GM23338 (cell line): Measurements from ENCODE around the gene BCAS3.

Source experiments
- CREB1 ChIP-seq: fragments of 250-450 bp; sonication (Bioruptor Pico); IDR thresholded peaks from 2 replicates; pipeline ENCODE4 v1.5.0; 2020; ENCODE audit warnings: low read depth, mild to moderate bottlenecking, moderate library complexity
- EZH2 ChIP-seq: fragments of 200-600 bp; sonication (generic); IDR thresholded peaks from one replicate; pipeline ENCODE4 v1.8.0; 2017; ENCODE audit warnings: antibody characterized with exemption, mild to moderate bottlenecking, low read depth; ENCODE audit not compliant: unreplicated experiment
- EZH2phosphoT487 ChIP-seq: fragments of 200-600 bp; sonication (generic); IDR thresholded peaks from one replicate; pipeline ENCODE4 v1.8.1; 2018; ENCODE audit warnings: antibody characterized with exemption; ENCODE audit not compliant: unreplicated experiment
- POLR2AphosphoS5 ChIP-seq: IDR thresholded peaks from 2 replicates; pipeline ENCODE4 v1.6.1; 2016; ENCODE audit warnings: antibody characterized with exemption, low read depth
- REST ChIP-seq: IDR thresholded peaks from one replicate; pipeline ENCODE4 v1.6.1; 2018; ENCODE audit warnings: antibody characterized with exemption; ENCODE audit not compliant: unreplicated experiment
- TF ChIP-seq, protein P1 (sequence below), 2 experiments: fragments of 200-600 bp in 1 of 2; sonication (generic) in 1 of 2; conservative IDR thresholded peaks; 2 replicates each; pipeline versions ENCODE4 v1.5.1 to v1.6.1; 2016 to 2017; ENCODE audit warnings: antibody characterized with exemption in 2 of 2, low read depth in 2 of 2, mild to moderate bottlenecking in 2 of 2, moderate library complexity in 1 of 2
- TF ChIP-seq, protein P2 (sequence below): IDR thresholded peaks from 2 replicates; pipeline ENCODE4 v1.6.1; 2016; ENCODE audit warnings: antibody characterized with exemption

DNA sequence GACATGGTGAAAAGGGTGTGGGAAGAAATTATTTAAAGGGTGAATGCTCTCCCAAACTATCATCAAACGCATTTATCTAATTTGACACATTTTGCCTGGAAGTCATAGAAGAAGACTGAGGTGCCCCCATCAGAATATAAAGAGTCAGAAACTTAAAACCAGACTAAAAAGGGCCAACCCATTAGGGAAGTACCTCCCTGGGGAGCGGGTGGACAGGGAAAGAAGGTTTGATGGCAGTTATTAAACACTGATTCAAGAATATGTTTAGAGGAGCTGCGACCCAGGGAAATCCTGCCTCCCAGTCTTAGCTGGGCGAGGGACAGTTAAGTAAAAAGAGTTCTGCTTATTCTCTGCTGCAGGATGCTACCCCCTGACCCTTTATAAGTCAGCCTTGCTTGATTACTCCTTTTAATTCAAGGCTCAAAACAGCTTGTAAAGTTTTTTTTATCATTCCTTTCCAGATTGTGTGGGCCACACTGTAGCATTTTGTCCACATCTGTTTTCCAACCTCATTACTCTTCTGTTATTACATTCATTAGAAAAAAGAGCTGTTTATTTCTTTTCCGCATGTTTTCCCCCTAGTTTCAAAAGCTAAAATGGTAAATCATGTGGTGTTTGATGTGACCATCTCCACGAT lies 583.5 kb downstream of the BCAS3 start:
- TF ChIP-seq, protein P1, sequence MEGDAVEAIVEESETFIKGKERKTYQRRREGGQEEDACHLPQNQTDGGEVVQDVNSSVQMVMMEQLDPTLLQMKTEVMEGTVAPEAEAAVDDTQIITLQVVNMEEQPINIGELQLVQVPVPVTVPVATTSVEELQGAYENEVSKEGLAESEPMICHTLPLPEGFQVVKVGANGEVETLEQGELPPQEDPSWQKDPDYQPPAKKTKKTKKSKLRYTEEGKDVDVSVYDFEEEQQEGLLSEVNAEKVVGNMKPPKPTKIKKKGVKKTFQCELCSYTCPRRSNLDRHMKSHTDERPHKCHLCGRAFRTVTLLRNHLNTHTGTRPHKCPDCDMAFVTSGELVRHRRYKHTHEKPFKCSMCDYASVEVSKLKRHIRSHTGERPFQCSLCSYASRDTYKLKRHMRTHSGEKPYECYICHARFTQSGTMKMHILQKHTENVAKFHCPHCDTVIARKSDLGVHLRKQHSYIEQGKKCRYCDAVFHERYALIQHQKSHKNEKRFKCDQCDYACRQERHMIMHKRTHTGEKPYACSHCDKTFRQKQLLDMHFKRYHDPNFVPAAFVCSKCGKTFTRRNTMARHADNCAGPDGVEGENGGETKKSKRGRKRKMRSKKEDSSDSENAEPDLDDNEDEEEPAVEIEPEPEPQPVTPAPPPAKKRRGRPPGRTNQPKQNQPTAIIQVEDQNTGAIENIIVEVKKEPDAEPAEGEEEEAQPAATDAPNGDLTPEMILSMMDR (conservative IDR thresholded peaks at IDR 0.05; ENCODE audit: low read depth in 2 of 2), result no peak
- TF ChIP-seq EZH2 (no peak), CREB1 (no peak), EZH2phosphoT487 (no peak), REST (no peak), POLR2AphosphoS5 (no peak)
- TF ChIP-seq, protein P2, sequence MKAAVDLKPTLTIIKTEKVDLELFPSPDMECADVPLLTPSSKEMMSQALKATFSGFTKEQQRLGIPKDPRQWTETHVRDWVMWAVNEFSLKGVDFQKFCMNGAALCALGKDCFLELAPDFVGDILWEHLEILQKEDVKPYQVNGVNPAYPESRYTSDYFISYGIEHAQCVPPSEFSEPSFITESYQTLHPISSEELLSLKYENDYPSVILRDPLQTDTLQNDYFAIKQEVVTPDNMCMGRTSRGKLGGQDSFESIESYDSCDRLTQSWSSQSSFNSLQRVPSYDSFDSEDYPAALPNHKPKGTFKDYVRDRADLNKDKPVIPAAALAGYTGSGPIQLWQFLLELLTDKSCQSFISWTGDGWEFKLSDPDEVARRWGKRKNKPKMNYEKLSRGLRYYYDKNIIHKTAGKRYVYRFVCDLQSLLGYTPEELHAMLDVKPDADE, result no peak
